ENCODE measurements around the gene RAB11FIP3.

DNA sequence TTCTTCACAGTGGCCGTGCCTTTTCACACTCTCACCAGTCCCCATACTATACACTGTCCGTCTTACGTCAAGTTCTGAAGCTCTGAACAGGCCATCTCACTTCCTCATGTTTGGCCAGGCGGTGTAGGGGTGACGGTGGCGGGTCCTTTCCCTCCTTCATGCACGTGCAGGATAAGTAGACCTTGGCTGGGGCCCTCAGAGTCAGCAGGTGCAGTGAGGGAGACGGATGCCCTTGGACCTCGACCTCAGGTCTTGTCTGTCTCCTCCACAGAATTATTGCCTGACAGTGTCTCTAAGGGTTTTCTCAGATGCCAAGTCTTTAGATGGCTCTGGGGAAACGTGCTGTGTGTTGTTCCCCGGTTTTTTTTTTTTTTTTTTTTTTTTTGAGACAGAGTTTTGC is 37.6 kb downstream of the RAB11FIP3 start:
- TF ChIP-seq, protein P1, sequence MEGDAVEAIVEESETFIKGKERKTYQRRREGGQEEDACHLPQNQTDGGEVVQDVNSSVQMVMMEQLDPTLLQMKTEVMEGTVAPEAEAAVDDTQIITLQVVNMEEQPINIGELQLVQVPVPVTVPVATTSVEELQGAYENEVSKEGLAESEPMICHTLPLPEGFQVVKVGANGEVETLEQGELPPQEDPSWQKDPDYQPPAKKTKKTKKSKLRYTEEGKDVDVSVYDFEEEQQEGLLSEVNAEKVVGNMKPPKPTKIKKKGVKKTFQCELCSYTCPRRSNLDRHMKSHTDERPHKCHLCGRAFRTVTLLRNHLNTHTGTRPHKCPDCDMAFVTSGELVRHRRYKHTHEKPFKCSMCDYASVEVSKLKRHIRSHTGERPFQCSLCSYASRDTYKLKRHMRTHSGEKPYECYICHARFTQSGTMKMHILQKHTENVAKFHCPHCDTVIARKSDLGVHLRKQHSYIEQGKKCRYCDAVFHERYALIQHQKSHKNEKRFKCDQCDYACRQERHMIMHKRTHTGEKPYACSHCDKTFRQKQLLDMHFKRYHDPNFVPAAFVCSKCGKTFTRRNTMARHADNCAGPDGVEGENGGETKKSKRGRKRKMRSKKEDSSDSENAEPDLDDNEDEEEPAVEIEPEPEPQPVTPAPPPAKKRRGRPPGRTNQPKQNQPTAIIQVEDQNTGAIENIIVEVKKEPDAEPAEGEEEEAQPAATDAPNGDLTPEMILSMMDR (IDR thresholded peaks at IDR 0.05): no peak
- TF ChIP-seq POLR2A (IDR thresholded peaks at IDR 0.05): no peak
